Anterior cingulate cortex (tissue), 58 donors: Measurements from ENCODE around the gene CXCL12.
A peak's percentile ranks its signal among the peaks of the same experiment; 100 is the strongest.

ENCODE experiments used
- DNase-seq, 58 donors: peaks; one replicate each; lab custom pipeline; 2025; lab: John Stamatoyannopoulos, UW

CXCL12 gene

DNA sequence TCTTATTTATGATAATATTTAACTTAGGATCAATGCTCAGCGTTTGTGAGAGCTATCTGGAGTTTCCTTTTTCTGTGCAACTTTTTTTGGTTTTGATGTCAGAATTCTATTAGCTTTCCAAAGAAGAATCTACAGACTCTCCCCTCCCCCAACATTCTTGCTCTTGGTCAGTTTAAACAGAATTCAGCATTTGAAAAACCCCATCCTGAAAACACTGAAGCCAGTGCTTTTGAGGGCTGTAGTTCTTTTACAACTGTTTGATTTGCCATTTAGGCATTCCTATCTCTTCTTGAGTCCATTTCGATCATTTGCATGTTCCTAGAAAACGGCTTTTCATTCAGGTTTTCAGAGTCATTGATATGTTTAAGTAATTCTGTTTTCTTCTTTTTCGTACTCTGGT is 15.6 kb upstream of the CXCL12 start:
- no peak for DNase-seq

- no peak for DNase-seq
Observed at GRCh38 chr10:44399659-44400451, 15.0 kb upstream of the CXCL12 start.

- DNase-seq = no peak
Observed at GRCh38 chr10:44398747-44399658, 14.1 kb upstream of the CXCL12 start.

- no peak for DNase-seq
Observed at GRCh38 chr10:44398271-44398670, 13.4 kb upstream of the CXCL12 start.

GRCh38 chr10:44397476-44398225 is 12.8 kb upstream of the CXCL12 start:
- DNase-seq = no peak

DNA sequence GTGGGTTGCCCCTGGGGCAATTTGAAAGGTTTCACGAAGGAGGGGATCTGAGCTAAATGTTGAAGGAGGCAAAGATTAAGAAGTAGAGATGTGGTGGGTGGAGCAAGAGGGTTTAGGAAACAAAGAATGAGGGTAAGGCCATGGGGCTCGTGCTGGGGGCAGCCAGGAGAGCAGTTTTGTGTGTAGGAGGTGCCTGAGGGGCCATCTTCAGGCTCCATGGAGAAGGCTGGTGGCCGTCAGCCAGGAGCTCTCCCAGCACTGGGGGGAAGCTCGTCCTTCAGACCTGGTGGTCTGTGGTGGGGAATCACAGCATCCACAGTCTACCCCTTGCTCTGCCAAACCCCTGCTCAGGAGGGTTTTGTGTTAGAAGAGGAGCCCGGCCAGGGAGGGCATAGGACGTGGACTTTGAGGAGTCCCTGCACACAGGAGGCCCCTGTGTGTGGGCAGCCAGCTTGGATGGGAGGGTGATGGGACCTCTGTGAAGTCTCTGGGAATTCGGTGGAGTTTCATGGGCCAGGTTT is 11.8 kb upstream of the CXCL12 start:
- DNase-seq = no peak

DNA sequence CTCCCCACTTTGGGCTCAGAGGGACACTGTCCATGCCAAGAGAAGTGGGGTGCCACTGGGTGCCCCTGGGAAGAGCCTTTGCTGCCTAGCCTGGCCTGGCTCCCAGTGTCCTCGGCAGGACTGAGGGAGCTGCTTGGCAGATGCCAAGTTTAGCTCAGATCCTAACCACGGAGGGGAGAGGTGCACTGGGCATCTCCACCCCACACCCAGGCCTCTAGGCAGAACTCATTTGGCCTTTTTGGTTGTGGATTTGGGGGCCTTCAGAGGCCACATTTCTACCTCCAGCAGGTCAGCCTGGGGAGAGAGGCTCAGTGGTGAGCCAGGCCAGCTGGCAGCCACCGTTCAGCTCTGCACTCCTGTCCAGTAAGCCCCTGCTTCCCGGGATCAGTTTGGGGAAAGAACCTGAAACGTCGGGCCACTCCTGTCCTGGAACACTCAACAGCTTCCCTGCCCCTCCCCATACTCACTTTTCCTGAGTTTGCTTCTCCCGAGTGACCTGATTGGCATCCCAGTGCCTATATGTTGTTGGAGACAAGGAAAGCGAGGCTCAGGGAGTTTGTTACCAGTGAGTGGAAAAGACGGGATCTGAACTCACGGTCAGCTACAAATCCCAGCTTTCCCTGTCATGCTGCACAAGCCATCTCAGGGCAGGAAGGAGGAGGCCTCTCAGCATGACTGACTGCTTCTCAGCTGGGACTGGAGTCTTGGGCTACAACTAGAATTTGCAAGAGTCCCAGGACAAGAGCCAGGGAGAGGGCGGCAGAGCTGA is 11.2 kb upstream of the CXCL12 start:
- no peak for DNase-seq

- no peak for DNase-seq
Observed at GRCh38 chr10:44395396-44395795, 10.5 kb upstream of the CXCL12 start.

GRCh38 chr10:44394696-44395381 is 9.9 kb upstream of the CXCL12 start:
- DNase-seq = no peak

GRCh38 chr10:44393834-44394547 is 9.1 kb upstream of the CXCL12 start:
- DNase-seq = no peak

GRCh38 chr10:44393051-44393630 is 8.2 kb upstream of the CXCL12 start:
- DNase-seq = no peak

DNA sequence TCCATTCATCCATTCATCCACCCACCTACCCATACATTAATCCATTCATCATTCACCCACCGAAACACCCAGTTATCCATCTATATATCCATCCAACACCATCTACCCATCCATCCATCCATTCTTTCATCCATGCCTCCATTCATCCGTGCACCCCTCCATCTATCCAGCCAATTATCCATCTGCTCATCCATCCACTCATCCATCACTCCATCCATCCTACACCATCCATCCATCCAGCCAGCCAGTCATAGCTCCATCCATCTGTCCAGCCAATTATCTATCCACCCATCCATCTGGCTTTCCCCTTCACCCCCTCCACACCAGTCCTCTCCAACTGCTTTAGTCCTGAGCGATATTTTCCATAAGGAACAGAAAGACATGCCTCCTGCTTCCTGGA is 7.5 kb upstream of the CXCL12 start:
- no peak for DNase-seq

DNA sequence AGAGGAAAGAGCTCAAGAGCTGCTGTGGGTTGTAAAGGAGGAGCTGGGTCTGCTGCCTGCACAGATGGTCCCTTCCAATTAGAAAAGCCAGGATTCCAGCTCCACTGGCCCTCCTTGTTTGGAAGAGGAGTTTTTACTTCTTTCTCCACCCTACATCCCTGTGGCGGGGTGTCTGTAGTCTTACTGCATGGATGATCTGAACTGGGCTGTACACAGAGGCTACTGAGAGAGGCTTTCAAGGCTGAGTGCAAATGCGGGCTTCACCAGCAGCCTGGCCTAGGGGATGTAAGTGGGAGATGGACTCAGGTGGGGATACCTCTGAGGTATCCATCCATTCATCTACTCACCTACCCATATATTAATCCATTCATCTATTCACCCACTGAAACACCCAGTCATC is 7.1 kb upstream of the CXCL12 start:
- DNase-seq = no peak

DNA sequence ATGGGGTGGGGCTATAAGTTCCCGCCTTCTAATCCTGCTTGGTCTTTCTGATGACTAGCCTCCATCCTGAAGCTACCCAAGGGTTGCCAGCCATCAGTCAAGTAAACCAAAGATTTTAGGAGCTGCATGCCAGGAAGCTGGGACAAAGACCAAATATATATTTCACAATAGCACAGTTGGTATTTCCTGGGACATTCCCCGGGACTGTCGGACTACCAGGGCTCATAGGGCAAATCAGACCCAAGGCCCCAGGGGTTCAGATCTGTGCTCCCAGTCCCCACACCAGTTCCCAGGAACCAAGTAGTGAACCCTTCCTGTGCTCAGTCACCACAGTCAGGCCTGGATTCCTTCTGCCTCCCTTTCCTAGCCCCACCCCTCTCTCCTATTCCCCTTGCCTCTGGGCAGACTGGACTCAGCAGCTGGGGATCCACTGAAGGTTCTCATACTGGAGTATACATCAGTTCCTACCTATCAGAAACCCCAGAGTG is 5.7 kb upstream of the CXCL12 start:
- DNase-seq = no peak

DNA sequence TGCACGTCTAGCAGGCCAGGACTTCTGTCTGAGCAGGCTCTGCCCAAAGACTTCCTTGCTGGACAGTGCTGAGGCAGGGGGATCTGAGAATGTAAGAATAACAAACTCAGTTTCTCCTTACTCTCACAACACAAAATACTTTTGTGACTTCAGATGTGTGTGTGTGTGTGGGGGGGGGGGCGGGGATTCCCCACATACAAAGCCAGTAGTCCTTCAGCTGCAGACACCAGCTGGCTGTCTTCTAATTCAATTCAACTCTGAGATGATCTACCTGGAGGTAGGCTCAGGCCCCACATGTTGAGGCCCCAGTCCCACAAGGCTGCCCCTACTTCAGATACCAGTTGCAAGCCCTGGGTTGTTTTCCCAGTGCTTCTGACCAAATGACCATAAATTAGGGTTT is 4.7 kb upstream of the CXCL12 start:
- DNase-seq = no peak

GRCh38 chr10:44389150-44389549 is 4.3 kb upstream of the CXCL12 start:
- peak in 1 of 58 donors; percentile 34 for DNase-seq

- no peak for DNase-seq
Observed at GRCh38 chr10:44388641-44389040, 3.7 kb upstream of the CXCL12 start.

DNA sequence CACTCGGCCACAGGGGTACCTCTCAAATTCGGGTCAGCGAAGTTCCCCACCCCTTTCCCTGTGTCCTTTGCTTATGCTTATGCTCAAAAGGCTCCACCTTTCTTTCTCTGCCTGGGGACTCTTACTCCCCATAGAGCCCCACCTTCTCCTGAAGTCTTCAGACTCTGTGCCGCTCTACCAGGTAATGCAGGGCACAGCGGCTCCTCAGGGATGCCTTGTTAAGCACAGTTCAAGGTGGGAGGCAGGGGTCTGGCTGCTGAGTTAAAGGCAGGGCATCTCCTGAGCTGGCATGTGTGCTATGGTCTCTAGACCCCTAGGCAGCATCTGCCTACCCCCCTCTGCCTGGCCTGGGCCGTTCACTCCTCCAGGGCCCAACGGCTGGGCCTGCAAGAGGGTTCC is 3.0 kb upstream of the CXCL12 start:
- DNase-seq = no peak
